Retinal pigment epithelial cell (primary cell): ENCODE data around the gene PRAMEF12.

Experiments used
- DNase-seq: peaks from one replicate; pipeline ENCODE4 v3.0.0-alpha.2; 2010; ENCODE audit warnings: low read depth
- H3K4me3 ChIP-seq: 2 replicates; pipeline ENCODE4 v1.5.1; 2011; ENCODE audit warnings: mild to moderate bottlenecking, low read length, control low read depth, moderate library complexity
- CTCF ChIP-seq: conservative IDR thresholded peaks from 2 replicates; pipeline ENCODE4 v1.5.1; 2011; ENCODE audit warnings: low read depth, low read length, control low read depth, inconsistent platforms

PRAMEF12 gene

GRCh38 chr1:12760256-12760795 lies 13.2 kb upstream of the PRAMEF12 start:
- no peak overlapping the region for H3K4me3 ChIP-seq
- TF ChIP-seq CTCF = no peak
- no peak for DNase-seq

GRCh38 chr1:12761781-12762180 lies 11.8 kb upstream of the PRAMEF12 start:
- no peak for DNase-seq
- no peak overlapping the region for H3K4me3 ChIP-seq
- TF ChIP-seq CTCF = no peak

- DNase-seq = no peak
- H3K4me3 ChIP-seq = no peak overlapping the region
- TF ChIP-seq CTCF = no peak
These were observed 10.8 kb upstream of the PRAMEF12 start for GRCh38 chr1:12762766-12763165.

- no peak for DNase-seq
These were observed 10.1 kb upstream of the PRAMEF12 start for GRCh38 chr1:12763479-12763878.

GRCh38 chr1:12764016-12764415 lies 9.5 kb upstream of the PRAMEF12 start:
- H3K4me3 ChIP-seq = no peak overlapping the region
- no peak for DNase-seq
- no peak for TF ChIP-seq CTCF

More at GRCh38 chr1:12763479-12763878, 10.1 kb upstream of the PRAMEF12 start:
- H3K4me3 ChIP-seq = no peak overlapping the region
- no peak for TF ChIP-seq CTCF

- TF ChIP-seq CTCF = no peak
- H3K4me3 ChIP-seq = no peak overlapping the region
- DNase-seq = no peak
These were observed 4.5 kb upstream of the PRAMEF12 start for GRCh38 chr1:12769031-12769430.

GRCh38 chr1:12769976-12770505 lies 3.5 kb upstream of the PRAMEF12 start:
- DNase-seq = no peak
- H3K4me3 ChIP-seq = no peak overlapping the region
- no peak for TF ChIP-seq CTCF
